Measurements from ENCODE around the gene NGLY1. TPM values are rescaled to one million over a fixed set of nuclear protein-coding genes. Genes with fewer than 3 reads are reported as not detected.

NGLY1 gene
- total RNA-seq, 1 experiment from 2014 or later, result 29.4 TPM

DNA sequence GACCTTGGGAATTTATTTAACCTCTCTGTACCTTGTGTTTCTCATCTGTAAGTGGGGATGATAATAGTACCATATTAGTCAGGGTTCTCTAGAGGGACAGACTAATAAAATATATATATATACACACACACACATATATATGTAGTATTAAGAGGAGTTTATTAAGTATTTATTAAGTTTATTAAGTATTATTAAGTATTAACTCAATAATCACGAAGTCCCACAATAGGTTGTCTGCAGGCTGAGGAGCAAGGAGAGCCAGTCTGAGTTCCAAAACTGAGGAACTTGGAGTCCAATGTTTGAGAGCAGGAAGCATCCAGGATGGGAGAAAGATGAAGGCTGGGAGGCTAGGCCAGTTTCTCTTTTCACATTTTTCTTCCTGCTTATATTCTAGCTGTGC, 21.4 kb upstream of the NGLY1 start:
- H3K36me3 ChIP-seq (ENCODE audit: control insufficient read depth in 1 of 2, insufficient read depth in 2 of 2, low read length in 2 of 2), result no peaks in the 10 kb centered on the region
- no peak for TF ChIP-seq SRF (IDR thresholded peaks at IDR 0.05; ENCODE audit: low read depth)
- ATAC-seq, result no peak
- intact Hi-C loops (cut with micrococcal nuclease), result no loop called here
- CTCF ChIA-PET, result no interaction called here
- H3K4me3 ChIP-seq (replicated peaks in 1 of 2; ENCODE audit: low read depth in 1 of 2, low read length in 2 of 2), result no peak overlapping the region
- no peaks in the 10 kb centered on the region for H3K9me2 ChIP-seq (ENCODE audit: insufficient read depth)
- H2AFZ ChIP-seq (ENCODE audit: low read depth, low read length, poor library complexity, severe bottlenecking), result no peak overlapping the region
- H3K79me2 ChIP-seq (ENCODE audit: insufficient read depth, low read length), result no peaks in the 10 kb centered on the region
- POLR2A ChIA-PET, result no interaction called here
- no peaks in the 10 kb centered on the region for H4K20me1 ChIP-seq (ENCODE audit: insufficient read depth)
- RAD21 ChIA-PET (ENCODE audit: low non-redundant PET in 1 of 2, low total read pairs in 2 of 2, uncharacterized antibody in 2 of 2, unreplicated experiment in 2 of 2), result no interaction called here
- no peak overlapping the region for H3K27ac ChIP-seq (ENCODE audit: low read depth, low read length)
- H3K27me3 ChIP-seq (ENCODE audit: insufficient read depth, low read length), result no peaks in the 10 kb centered on the region
- H3K9me3 ChIP-seq (ENCODE audit: control insufficient read depth in 1 of 2, insufficient read depth in 1 of 2, low read depth in 1 of 2, low read length in 2 of 2), result no peaks in the 10 kb centered on the region
- no TSS peak for BruUV-seq (replicated peaks)
- H3K9ac ChIP-seq (ENCODE audit: low read length), result no peak overlapping the region
- H3K4me1 ChIP-seq (ENCODE audit: control insufficient read depth in 1 of 2, insufficient read depth in 2 of 2, low read length in 2 of 2), result no peaks in the 10 kb centered on the region
- H3K4me2 ChIP-seq (ENCODE audit: low read length), result no peak overlapping the region
- no peak for DNase-seq (ENCODE audit: low read depth, low spot score)

DNA sequence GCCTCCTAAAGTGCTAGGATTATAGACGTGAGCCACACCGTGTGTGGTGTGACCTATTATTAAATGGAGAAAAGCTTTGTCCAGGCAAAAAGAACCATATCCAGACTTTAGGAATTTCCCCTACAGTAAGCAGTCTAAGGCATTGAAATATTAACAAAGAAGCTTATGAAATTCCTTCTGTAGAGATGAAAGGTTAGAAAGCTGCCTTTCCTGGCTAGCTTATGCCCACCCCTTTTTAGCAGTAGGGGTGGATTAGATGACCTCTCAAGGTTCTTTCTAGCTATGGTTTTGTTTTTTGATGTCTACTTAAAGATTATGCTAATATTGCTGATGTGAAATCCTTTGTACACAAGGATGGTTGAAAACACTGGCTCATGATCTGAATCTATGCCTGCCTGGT, 20.6 kb upstream of the NGLY1 start:
- TF ChIP-seq FOSL1 (IDR thresholded peaks at IDR 0.05; ENCODE audit: low read depth) (no peak), CEBPB (IDR thresholded peaks at IDR 0.05; ENCODE audit: low read depth) (no peak), EZH2 (IDR thresholded peaks at IDR 0.05) (no peak), SP1 (IDR thresholded peaks at IDR 0.05; ENCODE audit: low read depth) (no peak), POLR2AphosphoS5 (IDR thresholded peaks at IDR 0.05; ENCODE audit: low read depth, low read length) (no peak), JUND (IDR thresholded peaks at IDR 0.05) (no peak), SRF (IDR thresholded peaks at IDR 0.05; ENCODE audit: low read depth) (no peak), CBX3 (IDR thresholded peaks at IDR 0.05; ENCODE audit: low read depth) (no peak), EGR1 (IDR thresholded peaks at IDR 0.05; ENCODE audit: low read depth) (no peak)
- TF ChIP-seq, protein P1, sequence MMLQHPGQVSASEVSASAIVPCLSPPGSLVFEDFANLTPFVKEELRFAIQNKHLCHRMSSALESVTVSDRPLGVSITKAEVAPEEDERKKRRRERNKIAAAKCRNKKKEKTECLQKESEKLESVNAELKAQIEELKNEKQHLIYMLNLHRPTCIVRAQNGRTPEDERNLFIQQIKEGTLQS (IDR thresholded peaks at IDR 0.05), result no peak
- TF ChIP-seq, protein P2, sequence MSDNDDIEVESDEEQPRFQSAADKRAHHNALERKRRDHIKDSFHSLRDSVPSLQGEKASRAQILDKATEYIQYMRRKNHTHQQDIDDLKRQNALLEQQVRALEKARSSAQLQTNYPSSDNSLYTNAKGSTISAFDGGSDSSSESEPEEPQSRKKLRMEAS (IDR thresholded peaks at IDR 0.05), result no peak
- TF ChIP-seq, protein P3, sequence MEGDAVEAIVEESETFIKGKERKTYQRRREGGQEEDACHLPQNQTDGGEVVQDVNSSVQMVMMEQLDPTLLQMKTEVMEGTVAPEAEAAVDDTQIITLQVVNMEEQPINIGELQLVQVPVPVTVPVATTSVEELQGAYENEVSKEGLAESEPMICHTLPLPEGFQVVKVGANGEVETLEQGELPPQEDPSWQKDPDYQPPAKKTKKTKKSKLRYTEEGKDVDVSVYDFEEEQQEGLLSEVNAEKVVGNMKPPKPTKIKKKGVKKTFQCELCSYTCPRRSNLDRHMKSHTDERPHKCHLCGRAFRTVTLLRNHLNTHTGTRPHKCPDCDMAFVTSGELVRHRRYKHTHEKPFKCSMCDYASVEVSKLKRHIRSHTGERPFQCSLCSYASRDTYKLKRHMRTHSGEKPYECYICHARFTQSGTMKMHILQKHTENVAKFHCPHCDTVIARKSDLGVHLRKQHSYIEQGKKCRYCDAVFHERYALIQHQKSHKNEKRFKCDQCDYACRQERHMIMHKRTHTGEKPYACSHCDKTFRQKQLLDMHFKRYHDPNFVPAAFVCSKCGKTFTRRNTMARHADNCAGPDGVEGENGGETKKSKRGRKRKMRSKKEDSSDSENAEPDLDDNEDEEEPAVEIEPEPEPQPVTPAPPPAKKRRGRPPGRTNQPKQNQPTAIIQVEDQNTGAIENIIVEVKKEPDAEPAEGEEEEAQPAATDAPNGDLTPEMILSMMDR (IDR thresholded peaks at IDR 0.05 in 2 of 3, conservative IDR thresholded peaks at IDR 0.05 in 1 of 3; ENCODE audit: borderline replicate concordance in 1 of 3, insufficient read depth in 1 of 3, low read depth in 2 of 3, low read length in 2 of 3), result no peak
- Histone ChIP-seq H3K9me2 (ENCODE audit: insufficient read depth) (no peaks in the 10 kb centered on the region), H3K4me2 (ENCODE audit: low read length) (no peak overlapping the region), H3K4me1 (ENCODE audit: control insufficient read depth in 1 of 2, insufficient read depth in 2 of 2, low read length in 2 of 2) (no peaks in the 10 kb centered on the region), H3K9me3 (ENCODE audit: control insufficient read depth in 1 of 2, insufficient read depth in 1 of 2, low read depth in 1 of 2, low read length in 2 of 2) (no peaks in the 10 kb centered on the region), H4K20me1 (ENCODE audit: insufficient read depth) (no peaks in the 10 kb centered on the region), H3K9ac (ENCODE audit: low read length) (no peak overlapping the region), H3K27ac (ENCODE audit: low read depth, low read length) (no peak overlapping the region), H3K4me3 (replicated peaks in 1 of 2; ENCODE audit: low read depth in 1 of 2, low read length in 2 of 2) (no peak overlapping the region), H3K79me2 (ENCODE audit: insufficient read depth, low read length) (no peaks in the 10 kb centered on the region), H3K27me3 (ENCODE audit: insufficient read depth, low read length) (no peaks in the 10 kb centered on the region), H3K36me3 (ENCODE audit: control insufficient read depth in 1 of 2, insufficient read depth in 2 of 2, low read length in 2 of 2) (no peaks in the 10 kb centered on the region), H2AFZ (ENCODE audit: low read depth, low read length, poor library complexity, severe bottlenecking) (no peak overlapping the region)
- no peak for ATAC-seq
- ChIA-PET CTCF (no interaction called here), POLR2A (no interaction called here), RAD21 (ENCODE audit: low non-redundant PET in 1 of 2, low total read pairs in 2 of 2, uncharacterized antibody in 2 of 2, unreplicated experiment in 2 of 2) (no interaction called here)
- intact Hi-C loops (cut with micrococcal nuclease), result no loop called here
- DNase-seq (ENCODE audit: low read depth, low spot score), result no peak
- no TSS peak for BruUV-seq (replicated peaks)
